22Rv1 (cell line): Measurements from ENCODE around the gene RGS6.

Source experiments
- ZFX ChIP-seq: fragments of 450-650 bp; IDR thresholded peaks from 2 replicates; pipeline ENCODE4 v1.6.1; 2017; ENCODE audit warnings: antibody characterized with exemption, borderline replicate concordance
- TF ChIP-seq, protein P1 (sequence below): fragments of 450-650 bp; IDR thresholded peaks from 2 replicates; pipeline ENCODE4 v1.5.1; 2017; ENCODE audit warnings: mild to moderate bottlenecking

DNA sequence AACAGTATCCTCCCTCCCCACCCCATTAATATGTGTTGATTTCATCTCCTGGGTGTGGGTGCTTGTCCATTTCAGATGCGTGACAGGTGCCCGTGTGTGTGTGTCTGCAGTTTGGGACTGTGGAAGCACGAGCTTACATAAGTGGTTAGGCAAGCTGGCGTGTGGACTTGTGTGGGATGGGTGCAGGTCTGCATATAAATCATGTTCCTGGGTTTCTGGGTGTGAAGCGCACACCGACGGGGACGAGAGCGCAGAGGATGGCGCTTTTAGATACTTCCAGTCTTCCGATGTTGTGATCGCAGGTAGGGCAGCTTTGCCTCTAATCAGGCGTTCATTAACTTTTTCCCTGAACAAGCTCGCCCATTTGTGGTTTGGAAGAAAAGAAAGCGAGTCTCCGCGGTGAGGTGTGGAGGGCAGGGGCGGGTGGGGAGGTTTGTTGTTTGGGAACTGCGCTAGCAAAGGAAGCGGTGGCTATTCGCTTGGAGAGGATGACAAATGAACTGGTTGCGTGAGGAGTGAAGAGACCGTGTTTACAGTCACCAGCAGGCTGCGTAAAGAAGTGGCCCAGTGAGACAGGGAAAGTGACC, 865 bp downstream of the RGS6 start:
- TF ChIP-seq, protein P1, sequence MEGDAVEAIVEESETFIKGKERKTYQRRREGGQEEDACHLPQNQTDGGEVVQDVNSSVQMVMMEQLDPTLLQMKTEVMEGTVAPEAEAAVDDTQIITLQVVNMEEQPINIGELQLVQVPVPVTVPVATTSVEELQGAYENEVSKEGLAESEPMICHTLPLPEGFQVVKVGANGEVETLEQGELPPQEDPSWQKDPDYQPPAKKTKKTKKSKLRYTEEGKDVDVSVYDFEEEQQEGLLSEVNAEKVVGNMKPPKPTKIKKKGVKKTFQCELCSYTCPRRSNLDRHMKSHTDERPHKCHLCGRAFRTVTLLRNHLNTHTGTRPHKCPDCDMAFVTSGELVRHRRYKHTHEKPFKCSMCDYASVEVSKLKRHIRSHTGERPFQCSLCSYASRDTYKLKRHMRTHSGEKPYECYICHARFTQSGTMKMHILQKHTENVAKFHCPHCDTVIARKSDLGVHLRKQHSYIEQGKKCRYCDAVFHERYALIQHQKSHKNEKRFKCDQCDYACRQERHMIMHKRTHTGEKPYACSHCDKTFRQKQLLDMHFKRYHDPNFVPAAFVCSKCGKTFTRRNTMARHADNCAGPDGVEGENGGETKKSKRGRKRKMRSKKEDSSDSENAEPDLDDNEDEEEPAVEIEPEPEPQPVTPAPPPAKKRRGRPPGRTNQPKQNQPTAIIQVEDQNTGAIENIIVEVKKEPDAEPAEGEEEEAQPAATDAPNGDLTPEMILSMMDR = no peak
- TF ChIP-seq ZFX = no peak
